GM12875 (cell line): ENCODE results near the gene IGFLR1.

Source experiments
- H3K4me3 ChIP-seq: one replicate; pipeline ENCODE4 v1.5.1; 2011; ENCODE audit warnings: low read depth, low read length, control low read depth
- CTCF ChIP-seq: IDR thresholded peaks from 2 replicates; pipeline ENCODE4 v1.5.1; 2011; ENCODE audit warnings: low read depth, mild to moderate bottlenecking, control low read depth, inconsistent platforms, low read length, moderate library complexity, borderline replicate concordance; ENCODE audit not compliant: insufficient read depth

The IGFLR1 gene

DNA sequence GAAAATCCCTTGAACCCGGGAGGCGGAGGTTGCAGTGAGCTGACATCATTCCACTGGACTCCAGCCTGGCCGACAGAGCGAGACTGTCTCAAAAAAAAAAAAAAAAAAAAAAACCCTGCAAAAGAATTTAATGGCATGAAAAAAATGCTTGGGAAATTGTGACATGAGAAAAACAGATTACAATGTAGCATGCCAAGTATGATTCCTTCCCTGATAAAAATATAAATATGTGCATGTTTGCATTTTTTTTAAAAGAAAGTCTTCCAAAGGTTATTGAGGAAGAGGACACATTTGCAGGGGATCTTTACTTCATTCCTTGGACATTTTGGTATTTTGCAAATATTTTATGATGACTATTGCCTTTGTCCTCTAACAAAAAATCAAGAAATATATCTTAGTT lies 52.4 kb downstream of the IGFLR1 start:
- no peak for TF ChIP-seq CTCF

More for the DNA sequence above, 52.4 kb downstream of the IGFLR1 start:
- no peak overlapping the region for H3K4me3 ChIP-seq
